NCI-H2029 treated with DMSO at 0.1 percent for 48 hours (cell line): ENCODE results near the gene EZH1.
A peak's percentile ranks its signal among the peaks of the same experiment; 100 is the strongest.
"Not testable (repeated sequence)": the region's sequence is repeated elsewhere in the genome, so short reads cannot be mapped to it uniquely, and the experiment has no call there.

Source experiments
- DNase-seq: peaks from one replicate; lab custom pipeline; 2025; lab: John Stamatoyannopoulos, UW

EZH1 gene

DNA sequence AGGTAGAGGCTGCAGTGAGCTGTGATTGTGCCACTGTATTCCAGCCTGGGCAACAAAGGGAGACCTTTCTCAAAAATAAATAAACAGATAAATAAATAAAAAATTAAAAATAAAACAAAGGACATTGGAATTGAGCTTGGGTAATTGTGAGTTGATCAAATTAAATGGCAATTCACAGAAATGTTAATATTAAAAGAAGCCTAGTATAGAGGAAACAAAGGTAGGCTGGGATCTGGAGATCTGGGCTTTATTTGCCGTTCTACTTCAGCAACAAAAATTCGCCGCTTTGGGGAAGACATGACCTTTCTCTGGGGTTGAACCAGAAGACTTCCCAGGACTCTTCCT is 28.1 kb upstream of the EZH1 start:
- DNase-seq: no peak

DNA sequence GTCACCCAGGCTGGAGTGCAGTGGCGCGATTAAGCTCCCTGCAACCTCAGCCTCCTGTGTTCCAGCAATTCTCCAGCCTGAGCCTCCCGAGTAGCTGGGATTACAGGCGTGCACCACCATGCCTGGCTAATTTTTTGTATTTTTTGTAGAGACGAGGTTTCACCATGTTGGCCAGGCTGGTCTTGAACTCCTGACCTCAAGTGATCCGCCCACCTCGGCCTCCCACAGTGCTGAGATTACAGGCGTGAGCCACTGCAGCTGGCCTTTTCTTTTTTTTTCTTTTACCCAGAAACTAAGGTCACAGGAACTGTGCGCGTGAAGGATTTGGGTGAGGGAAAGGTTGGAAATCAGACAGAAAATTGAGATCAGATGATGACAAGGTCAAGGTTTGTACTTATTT is 25.1 kb upstream of the EZH1 start:
- not testable (repeated sequence) for DNase-seq

DNA sequence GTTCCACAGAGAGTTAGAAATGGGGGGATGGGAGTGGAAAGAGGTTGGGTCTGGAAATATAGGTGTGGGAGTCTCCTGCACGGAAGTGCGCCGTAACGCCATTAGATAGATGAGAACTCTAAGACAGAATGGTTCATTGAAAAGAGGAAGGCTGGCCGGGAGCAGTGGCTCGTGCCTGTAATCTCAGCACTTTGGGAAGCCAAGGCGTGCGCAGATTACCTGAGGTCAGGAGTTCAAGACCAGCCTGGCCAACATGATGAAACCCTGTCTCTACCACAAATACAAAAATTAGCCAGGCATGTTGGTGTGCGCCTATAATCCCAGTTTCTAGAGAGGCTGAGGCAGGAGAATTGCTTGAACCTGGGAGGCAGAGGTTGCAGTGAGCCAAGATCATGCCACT is 23.2 kb upstream of the EZH1 start:
- DNase-seq: not testable (repeated sequence)

DNA sequence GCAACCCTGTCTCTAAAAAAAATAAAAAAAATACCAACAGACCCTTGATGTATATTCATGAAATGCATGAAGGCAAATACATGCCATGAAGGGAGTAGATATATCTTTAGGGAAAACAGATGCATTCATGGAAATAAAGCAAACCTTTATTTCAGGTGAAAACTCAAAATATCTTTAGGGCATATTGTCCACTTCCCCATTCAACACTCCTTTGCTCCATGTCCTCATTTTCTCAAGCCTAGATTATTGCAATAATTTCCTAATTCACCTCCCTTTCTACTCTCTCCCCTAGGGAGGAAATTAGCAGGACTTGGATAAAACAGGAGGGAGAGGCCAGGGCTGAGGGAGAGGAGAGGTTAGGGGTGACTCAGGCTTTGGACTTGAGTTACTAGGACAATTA is 22.7 kb upstream of the EZH1 start:
- no peak for DNase-seq

DNA sequence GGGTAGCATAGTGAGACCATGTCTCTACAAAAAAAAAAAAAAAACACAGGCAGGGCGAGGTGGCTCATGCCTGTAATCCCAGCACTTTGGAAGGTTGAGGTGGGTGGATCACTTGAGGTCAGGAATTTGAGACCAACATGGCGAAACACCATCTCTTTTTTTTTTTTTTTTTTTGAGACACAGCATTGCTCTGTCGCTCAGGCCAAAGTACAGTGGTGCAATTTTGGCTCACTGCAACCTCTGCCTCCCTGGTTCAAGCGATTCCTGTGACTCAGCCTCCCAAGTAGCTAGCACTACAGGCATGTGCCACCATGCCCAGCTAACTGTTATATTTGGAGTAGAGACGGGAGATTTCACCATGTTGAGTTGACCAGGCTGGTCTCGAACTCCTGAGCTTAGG is 21.3 kb upstream of the EZH1 start:
- no peak for DNase-seq

DNA sequence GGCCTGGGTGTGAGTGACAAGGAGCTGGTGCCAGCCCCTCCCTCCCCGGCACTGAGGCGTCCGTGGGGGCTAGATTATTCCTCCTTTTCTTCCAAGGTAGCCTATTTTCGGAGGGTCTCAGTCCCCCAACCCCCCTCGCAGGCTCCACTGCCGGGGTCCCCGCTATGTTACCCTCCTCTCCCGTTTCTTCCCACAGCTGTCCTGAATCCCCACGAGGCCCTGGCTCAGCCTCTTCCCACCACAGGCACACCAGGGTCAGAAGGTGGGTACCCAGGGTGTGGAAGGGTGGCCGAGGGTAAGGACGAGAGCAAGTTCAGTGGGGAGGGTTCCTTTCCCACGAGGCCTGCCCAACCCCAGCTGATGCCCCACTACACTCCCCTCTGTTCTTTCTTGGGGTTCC is 16.8 kb upstream of the EZH1 start:
- DNase-seq: no peak

DNA sequence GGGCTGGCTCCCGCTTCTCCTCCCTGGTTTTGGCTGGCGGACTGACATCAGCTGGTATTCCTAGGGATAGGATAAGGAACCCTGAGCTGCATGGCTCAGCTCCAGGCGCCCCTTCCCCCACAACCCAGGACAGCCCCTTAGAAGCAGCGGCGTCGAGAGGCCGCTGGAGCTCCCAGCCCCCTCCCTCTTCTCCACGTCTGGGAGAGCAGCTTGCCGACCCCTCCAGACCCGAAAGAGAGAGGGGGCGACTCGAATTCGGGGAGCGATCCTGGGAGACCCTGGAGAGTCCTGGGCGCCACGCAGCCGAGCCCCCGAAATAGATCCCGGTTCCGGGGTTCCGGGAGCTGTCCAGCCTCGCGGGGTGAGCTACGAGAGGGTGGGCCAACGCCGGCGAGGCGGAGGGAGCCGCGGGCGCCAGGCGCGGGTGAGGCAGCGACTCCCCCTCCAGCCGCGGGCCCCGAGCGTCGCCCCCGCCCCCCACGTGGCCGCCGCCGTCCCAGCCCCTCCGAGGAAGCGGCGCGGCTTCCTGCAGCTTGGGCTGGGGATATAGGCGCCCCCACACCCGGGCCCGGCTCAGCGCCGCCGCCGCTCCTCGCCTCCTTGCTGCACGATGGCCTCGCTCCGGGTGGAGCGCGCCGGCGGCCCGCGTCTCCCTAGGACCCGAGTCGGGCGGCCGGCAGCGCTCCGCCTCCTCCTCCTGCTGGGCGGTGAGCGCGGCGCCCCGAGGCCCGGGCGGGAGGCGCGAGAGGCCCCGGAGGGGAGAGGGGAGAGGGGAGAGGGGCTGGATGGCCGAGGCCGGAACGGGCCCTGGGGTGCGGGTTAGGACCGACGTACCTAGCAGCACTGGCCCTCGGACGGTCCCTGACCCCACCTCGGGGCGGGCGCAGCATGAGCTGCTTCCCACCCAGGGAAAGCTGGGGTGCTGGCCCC is 16.1 kb upstream of the EZH1 start, which contains the start of gene RAMP2:
RAMP2 (plus strand) TSS at position 576 of the 930 bp plus-strand sequence; CDS start at position 611, 35 bp downstream.
- no peak for DNase-seq

DNA sequence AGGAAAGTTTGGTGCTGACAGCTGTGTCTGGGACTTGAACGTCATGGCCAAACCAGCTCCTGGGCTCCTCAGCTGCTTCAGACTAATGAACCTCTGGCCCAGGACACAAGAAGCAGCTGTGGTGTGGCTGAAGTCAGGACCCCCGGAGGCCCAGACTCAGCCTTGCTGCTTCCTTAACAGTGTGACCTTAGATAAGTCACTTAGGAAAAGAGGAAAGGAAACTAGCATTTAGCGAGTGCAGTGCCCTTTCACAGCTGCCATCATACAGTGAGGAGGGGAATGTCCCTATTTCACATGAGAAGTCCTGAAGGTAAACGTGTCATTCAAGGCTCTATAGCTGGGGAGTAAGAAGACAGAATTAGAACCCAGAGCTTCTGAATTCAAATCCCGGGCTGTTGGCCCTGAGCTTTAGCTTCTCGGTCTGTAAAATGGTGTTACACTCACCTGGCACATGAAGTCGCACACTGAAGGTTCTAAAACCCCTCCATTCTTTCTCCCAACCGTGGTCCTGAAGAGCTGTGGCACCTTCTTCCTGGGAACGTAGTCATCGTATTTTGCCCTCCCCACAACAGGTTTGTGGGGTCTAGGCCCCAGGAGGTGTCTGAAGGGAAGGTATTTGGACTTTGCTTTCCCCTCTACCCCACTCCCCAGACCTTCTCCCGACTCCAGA is 15.3 kb upstream of the EZH1 start:
- DNase-seq: no peak

DNA sequence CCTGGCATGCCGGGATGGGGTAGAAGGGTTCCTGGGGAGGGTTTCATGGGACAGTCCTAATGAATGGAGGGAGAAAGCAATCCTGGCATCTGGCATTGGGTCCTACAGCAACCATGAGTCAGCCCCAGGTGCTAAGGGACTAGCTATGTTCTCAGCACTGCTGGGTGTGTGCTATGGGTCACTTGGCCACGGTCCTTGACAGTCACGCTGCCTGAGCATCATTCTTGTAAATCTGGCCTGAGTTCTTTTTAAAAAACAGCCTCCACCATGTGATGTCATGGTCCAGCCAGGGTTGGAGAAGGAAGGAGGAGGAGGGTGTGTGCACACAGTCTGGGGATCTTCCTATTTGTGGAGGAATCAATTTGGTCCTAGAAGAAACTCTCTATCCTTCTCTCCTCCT is 9.9 kb upstream of the EZH1 start:
- DNase-seq: no peak

DNA sequence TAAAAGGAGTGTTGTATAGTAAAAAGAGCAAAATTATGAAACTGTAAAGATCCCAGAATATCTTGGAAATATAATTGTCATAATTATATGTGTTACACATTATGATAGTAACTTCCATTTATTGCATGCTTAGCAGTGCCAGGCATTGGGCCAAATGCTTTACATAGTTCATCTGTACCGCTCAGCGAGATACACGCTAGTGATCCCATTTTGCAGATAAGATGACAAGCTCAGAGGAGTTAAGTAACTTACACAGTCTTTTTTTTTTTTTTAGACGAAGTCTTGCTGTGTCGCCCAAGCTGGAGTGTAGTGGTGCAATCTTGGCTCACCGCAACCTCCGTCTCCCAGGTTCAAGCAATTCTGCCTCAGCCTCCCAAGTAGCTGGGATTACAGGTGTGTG is 6.8 kb upstream of the EZH1 start:
- DNase-seq: no peak

DNA sequence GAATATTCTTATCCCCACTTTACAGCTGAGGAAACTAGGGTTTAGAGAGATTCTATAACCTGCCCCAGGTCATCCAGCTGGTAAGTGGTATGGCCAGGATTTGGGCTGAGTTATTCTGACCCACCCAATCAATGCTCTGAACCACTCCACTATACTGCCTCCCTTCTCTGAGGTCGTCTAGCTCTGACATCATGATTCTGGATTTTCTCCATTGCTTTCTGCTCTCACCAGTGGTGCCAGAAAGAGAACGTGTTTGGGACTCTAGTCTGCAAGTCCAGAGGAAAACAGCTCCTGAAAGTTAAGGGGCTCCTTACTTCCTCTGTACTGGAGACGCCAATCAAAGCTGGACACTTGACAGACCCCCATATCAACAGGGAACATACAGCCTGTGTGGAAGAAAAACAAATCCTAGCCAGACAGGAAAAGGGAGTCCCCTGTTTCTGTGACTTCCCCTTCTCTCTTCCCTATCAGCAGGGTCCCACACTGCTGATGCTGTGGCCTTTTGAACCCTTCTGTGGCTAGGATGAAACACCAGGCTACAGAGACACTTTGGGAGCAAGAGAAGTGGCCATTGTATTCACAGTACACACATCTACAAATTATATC is 6.0 kb upstream of the EZH1 start:
- DNase-seq: no peak

DNA sequence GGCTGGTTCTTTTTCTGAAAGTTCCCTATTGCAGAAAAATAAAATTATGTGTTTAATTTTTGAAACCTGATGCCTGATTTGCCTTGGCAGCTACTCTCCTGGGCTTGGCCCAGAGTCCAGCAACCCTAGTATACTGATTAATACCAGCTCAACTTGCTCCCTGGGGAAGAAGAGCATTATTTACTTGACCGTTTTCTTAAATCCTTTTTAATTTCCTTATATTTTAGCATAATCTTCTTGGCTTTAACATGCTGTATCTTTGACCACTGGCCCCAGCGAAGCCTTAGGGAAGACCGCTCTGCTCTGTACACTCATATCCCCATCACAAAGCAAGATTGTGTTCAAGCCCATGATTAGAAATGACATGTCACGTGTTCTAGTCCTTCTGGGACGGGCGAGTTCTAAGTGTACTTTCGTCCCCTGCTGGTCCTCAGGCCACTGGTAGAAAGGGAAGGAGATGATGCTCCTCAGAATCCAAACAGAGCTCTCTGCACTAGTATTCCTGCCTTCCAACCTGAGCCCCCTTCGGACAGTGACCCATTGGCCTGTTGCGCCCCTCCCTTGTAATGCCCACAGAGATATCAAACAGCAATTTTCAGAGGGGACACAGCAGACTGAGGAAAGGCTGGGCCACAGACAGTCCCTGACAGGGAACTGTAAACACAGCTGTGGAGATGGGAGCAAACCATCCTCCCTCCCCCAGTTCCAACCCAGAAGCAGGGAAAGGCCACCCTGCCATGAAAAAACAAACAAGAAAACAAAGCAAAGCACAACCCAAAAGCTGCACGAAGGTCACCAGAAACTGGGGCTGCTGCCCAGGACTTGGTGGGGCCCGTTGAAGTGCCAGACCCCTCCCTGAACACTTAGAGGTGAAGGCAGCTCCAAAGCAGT is 4.3 kb upstream of the EZH1 start:
- DNase-seq: no peak

DNA sequence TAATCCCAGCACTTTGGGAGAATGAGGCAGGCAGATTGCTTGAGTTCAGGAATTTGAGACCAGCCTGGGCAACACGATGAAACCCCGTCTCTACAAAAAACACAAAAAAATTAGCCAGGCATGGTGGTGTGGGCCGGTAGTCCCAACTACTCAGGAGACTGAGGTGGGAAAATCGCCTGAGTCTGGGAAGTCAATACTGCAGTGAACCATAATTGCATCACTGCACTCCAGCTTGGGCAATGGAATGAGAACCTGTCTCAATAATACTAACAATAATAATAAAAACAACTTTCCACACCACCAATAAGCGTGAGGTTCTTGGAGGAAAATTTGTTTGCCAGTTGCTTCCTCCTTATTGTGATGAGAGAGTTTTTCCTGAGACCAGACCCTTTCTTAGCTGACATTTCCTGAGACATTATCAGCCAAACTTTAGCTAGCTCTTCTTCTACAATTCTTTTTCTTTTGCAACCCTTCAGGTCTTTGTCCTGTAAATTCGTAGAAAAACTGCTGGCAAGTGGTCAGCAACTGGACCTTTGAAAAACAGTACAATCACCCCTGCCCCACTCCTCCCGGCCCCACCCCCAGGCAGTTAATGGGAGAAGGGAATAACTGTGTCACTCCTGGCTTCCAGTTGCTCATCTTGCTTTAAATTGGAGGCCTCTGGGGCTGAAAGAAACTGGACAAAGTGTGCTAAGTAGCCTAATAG is 3.5 kb upstream of the EZH1 start:
- DNase-seq: no peak

DNA sequence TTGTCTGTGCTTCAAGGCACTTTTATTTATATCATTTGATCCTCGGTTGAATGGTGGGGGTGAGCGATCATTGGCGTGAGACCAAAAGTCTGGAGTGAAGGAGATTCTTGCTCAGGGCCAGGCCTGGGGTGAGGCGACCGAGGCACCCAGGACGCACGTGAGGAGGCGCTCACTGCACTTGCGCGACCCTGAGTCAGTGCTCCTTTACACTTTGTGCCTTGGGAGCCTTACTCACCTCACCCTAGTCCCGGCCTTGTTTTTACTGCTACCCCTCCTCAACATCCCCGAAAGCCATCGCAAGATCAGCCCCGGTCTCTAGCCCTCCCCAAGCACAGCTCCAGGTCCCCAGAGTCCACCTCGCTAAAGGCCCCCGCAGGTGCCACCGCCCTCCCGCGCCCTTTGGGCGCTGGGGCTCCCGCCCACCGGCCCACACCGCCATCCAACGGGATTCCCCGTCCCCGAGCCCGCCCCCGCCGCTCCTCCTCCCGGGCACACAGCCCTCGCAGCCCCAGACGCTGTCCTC is 496 bp downstream of the EZH1 start:
- DNase-seq: no peak

DNA sequence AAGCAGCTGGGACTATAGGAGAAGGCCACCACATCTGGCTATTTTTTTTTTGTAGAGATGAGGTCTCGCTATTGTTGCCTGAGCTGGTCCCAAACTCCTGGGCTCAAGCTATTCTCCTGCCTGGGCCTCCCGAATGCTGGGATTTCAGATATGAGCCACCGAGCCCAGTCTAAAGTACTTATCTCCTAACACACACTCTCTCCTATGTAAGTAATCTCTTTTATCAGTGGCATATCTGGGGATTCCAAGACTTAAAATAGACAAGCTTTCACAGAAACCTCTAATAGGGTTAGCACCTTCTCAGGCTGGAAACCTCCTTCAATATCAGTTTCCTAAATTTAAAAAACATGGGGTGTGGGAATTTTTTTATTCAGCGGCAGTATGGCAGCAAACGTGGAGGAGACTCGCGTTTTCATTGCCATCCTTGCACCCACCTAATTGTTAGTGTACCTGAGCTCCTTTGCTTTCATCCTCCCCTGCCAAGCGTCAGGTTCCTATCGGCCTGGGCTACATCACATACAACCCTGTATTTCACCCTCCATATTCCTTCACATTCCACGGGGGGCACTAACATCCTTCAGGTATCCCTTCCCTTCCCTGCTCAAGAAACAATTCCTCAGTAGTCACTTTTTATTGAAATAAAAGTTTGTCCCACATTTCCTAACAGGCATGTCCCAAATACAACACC is 1.1 kb downstream of the EZH1 start:
- no peak for DNase-seq

DNA sequence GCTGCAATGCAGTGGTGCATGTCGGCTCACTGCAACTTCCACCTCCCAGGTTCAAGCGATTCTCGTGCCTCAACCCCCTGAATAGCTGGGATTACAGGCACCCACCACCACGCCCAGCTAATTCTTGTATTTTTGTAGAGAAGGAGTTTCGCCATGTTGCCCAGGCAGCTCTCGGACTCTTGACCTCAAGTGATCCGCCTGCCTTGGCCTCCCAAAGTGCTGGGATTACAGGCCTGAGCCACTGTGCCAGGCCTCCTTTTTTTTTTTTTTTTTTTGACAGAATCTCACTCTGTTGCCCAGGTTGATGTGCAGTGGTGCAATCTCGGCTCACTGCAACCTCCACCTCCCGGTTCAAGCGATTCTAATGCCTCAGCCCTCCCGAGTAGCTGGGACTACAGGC is 1.9 kb downstream of the EZH1 start:
- not testable (repeated sequence) for DNase-seq

DNA sequence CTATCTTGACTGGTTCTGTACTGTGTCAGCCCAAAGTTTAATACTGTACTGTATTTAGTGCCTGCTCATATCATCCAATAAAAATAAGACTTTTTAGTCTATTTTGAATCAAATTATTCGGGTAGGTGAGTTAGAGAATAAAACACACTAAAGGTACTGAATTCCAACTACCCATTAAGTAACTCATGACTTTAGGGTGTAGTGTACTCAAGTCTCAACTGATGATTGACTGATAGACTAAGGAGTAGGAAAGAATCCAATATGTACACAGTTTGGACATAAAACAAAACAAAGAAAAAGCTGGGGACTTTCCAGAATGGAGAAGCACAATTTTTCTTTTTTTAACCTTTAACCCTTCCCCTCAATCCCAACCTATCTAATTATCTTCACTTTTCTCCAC is 4.1 kb downstream of the EZH1 start:
- DNase-seq: no peak

DNA sequence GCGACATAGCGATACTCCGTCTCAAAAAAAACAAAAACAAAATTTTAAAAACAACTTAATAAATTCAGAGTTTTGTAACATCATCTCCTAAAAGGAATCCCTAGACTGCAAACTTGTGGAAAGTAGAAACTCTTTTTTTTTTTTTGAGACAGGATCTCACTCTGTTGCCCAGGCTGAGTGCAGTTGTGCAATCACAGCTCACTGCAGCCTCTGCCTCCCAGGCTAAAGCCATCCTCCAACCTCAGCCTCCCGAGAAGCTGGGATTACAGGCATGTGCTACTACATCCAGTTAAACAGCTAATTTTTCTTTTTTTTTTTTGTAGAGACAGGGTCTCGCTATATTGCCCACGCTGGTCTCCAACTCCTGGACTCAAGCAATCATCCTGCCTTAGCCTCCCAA is 19.7 kb downstream of the EZH1 start:
- no peak for DNase-seq

DNA sequence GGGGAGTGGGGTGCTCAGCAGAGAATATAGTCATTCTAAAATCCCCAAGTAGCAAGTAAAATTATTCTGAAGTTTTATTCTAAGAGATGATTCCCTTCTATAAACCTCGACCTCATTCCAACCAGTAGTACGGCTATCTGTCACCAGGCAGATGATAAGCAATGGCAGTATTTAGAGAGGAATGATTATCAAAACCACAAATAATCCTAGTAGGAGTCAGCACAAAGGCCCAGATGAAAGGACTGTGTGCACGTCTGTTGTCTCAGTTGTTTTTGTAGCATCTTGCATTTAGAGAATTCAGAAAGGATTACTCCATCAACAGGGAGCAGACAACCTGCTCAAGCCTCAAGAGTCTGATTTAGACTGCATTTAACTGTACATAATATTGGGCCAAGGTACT is 21.2 kb downstream of the EZH1 start:
- no peak for DNase-seq

DNA sequence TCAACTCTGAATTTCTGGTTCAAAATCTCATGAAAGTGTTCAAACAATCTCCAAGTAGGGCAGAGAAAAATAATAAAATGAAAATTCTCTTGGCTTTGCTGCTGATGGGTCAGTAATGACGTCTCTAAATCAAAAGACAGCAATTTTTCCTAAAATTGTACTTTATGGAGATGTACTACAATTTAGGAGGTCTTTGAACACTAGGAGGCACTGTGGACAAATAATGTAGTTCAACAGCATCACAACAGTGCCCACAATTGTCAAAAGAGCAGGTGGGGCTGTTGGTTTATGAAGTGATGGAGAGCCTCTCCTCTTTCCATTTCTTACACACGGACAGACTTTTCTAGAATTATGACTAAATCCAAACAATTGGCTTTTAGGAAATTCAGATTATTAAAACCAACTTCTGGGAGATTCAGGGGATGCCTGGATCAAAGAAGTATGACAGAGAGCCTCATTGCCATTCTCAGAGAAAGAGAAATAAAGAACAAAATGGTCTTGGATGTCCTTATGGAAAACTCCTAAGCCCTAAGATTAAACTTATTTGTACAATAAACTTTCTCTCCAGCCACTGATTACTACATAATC is 23.8 kb downstream of the EZH1 start:
- peak; percentile 32 for DNase-seq
